ENCODE data around the gene RASEF. TPM values are rescaled to one million over a fixed set of nuclear protein-coding genes. Genes with fewer than 3 reads are reported as not detected.

The RASEF gene
- total RNA-seq, 1 experiment from 2014 or later = 0.12 TPM

DNA sequence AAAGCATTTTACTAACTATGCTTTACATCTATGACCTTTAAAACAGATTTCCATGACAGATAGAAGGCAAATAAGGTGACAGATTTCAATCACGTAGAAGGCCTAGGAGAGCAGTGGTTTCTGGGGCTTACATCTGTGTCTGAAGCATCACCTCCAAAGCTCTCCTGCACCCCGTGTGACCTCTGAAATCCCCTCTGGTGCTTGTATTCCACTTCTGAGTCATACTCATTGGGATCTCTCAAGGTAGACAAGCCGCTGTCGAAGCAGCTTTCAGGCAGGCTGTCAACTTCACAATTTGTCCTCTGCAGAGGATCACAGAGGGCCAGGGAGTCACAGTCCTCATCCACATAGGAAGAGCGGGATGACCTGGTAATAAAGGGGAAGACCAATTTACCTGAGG is 62.2 kb downstream of the RASEF start:
- intact Hi-C loops (cut with micrococcal nuclease) = no loop called here
- H3K4me3 ChIP-seq (replicated peaks in 1 of 2; ENCODE audit: low read depth in 1 of 2, low read length in 2 of 2) = no peak overlapping the region
- BruUV-seq (replicated peaks) = no TSS peak
- no peak for ATAC-seq
- RAD21 ChIA-PET (ENCODE audit: low non-redundant PET in 1 of 2, low total read pairs in 2 of 2, uncharacterized antibody in 2 of 2, unreplicated experiment in 2 of 2) = no interaction called here
- no peak overlapping the region for H3K4me2 ChIP-seq (ENCODE audit: low read length)
- no peaks in the 10 kb centered on the region for H3K79me2 ChIP-seq (ENCODE audit: insufficient read depth, low read length)
- H3K9me3 ChIP-seq (ENCODE audit: control insufficient read depth in 1 of 2, insufficient read depth in 1 of 2, low read depth in 1 of 2, low read length in 2 of 2) = no peaks in the 10 kb centered on the region
- DNase-seq (ENCODE audit: low read depth, low spot score) = no peak
- TF ChIP-seq CEBPB (IDR thresholded peaks at IDR 0.05; ENCODE audit: low read depth) (no peak), JUND (IDR thresholded peaks at IDR 0.05) (no peak), EZH2 (IDR thresholded peaks at IDR 0.05) (no peak), ZNF274 (IDR thresholded peaks at IDR 0.05; ENCODE audit: low read depth, low read length) (no peak)
- TF ChIP-seq, protein P1, sequence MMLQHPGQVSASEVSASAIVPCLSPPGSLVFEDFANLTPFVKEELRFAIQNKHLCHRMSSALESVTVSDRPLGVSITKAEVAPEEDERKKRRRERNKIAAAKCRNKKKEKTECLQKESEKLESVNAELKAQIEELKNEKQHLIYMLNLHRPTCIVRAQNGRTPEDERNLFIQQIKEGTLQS (IDR thresholded peaks at IDR 0.05) = no peak
- TF ChIP-seq, protein P2, sequence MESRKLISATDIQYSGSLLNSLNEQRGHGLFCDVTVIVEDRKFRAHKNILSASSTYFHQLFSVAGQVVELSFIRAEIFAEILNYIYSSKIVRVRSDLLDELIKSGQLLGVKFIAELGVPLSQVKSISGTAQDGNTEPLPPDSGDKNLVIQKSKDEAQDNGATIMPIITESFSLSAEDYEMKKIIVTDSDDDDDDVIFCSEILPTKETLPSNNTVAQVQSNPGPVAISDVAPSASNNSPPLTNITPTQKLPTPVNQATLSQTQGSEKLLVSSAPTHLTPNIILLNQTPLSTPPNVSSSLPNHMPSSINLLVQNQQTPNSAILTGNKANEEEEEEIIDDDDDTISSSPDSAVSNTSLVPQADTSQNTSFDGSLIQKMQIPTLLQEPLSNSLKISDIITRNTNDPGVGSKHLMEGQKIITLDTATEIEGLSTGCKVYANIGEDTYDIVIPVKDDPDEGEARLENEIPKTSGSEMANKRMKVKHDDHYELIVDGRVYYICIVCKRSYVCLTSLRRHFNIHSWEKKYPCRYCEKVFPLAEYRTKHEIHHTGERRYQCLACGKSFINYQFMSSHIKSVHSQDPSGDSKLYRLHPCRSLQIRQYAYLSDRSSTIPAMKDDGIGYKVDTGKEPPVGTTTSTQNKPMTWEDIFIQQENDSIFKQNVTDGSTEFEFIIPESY (IDR thresholded peaks at IDR 0.05; ENCODE audit: extremely low read depth, insufficient replicate concordance, low read length) = no peak
- POLR2A ChIA-PET = no interaction called here
- H2AFZ ChIP-seq (ENCODE audit: low read depth, low read length, poor library complexity, severe bottlenecking) = no peak overlapping the region
- no peaks in the 10 kb centered on the region for H3K36me3 ChIP-seq (ENCODE audit: control insufficient read depth in 1 of 2, insufficient read depth in 2 of 2, low read length in 2 of 2)
- no peaks in the 10 kb centered on the region for H3K27me3 ChIP-seq (ENCODE audit: insufficient read depth, low read length)
- H3K4me1 ChIP-seq (ENCODE audit: control insufficient read depth in 1 of 2, insufficient read depth in 2 of 2, low read length in 2 of 2) = no peaks in the 10 kb centered on the region
- H3K9ac ChIP-seq (ENCODE audit: low read length) = no peak overlapping the region
- H3K9me2 ChIP-seq (ENCODE audit: insufficient read depth) = no peaks in the 10 kb centered on the region
- CTCF ChIA-PET = no interaction called here
- H3K27ac ChIP-seq (ENCODE audit: low read depth, low read length) = no peak overlapping the region
- no peaks in the 10 kb centered on the region for H4K20me1 ChIP-seq (ENCODE audit: insufficient read depth)

DNA sequence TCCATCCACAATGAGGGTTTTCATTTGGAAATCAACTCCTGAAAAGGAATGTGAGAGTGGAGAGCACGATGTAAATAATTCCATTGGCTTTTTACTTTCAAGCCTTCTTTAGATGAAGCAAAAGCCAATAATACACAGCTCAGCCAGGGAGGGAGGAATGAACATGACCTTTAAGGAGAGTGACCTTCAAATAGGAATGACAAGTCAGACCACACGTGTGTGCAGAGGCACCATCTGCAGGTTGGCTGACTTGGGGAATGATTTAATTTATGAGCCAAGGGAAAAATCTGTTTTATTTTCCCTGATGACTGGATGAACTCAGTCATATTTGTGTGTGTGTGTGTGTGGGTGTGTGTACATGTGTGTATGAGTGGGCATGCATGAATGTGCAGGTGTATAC is 64.5 kb downstream of the RASEF start:
- Histone ChIP-seq H3K9me2 (ENCODE audit: insufficient read depth) (no peaks in the 10 kb centered on the region), H3K9ac (ENCODE audit: low read length) (no peak overlapping the region), H3K4me1 (ENCODE audit: control insufficient read depth in 1 of 2, insufficient read depth in 2 of 2, low read length in 2 of 2) (no peaks in the 10 kb centered on the region), H4K20me1 (ENCODE audit: insufficient read depth) (no peaks in the 10 kb centered on the region), H3K27me3 (ENCODE audit: insufficient read depth, low read length) (no peaks in the 10 kb centered on the region), H3K9me3 (ENCODE audit: control insufficient read depth in 1 of 2, insufficient read depth in 1 of 2, low read depth in 1 of 2, low read length in 2 of 2) (no peaks in the 10 kb centered on the region), H3K27ac (ENCODE audit: low read depth, low read length) (no peak overlapping the region), H2AFZ (ENCODE audit: low read depth, low read length, poor library complexity, severe bottlenecking) (no peak overlapping the region), H3K4me3 (replicated peaks in 1 of 2; ENCODE audit: low read depth in 1 of 2, low read length in 2 of 2) (no peak overlapping the region), H3K79me2 (ENCODE audit: insufficient read depth, low read length) (no peaks in the 10 kb centered on the region), H3K36me3 (ENCODE audit: control insufficient read depth in 1 of 2, insufficient read depth in 2 of 2, low read length in 2 of 2) (no peaks in the 10 kb centered on the region), H3K4me2 (ENCODE audit: low read length) (no peak overlapping the region)
- ChIA-PET RAD21 (ENCODE audit: low non-redundant PET in 1 of 2, low total read pairs in 2 of 2, uncharacterized antibody in 2 of 2, unreplicated experiment in 2 of 2) (no interaction called here), CTCF (no interaction called here), POLR2A (no interaction called here)
- DNase-seq (ENCODE audit: low read depth, low spot score) (no peak), ATAC-seq (no peak)
- intact Hi-C loops (cut with micrococcal nuclease) = no loop called here
- BruUV-seq (replicated peaks) = no TSS peak
- TF ChIP-seq, protein P3, sequence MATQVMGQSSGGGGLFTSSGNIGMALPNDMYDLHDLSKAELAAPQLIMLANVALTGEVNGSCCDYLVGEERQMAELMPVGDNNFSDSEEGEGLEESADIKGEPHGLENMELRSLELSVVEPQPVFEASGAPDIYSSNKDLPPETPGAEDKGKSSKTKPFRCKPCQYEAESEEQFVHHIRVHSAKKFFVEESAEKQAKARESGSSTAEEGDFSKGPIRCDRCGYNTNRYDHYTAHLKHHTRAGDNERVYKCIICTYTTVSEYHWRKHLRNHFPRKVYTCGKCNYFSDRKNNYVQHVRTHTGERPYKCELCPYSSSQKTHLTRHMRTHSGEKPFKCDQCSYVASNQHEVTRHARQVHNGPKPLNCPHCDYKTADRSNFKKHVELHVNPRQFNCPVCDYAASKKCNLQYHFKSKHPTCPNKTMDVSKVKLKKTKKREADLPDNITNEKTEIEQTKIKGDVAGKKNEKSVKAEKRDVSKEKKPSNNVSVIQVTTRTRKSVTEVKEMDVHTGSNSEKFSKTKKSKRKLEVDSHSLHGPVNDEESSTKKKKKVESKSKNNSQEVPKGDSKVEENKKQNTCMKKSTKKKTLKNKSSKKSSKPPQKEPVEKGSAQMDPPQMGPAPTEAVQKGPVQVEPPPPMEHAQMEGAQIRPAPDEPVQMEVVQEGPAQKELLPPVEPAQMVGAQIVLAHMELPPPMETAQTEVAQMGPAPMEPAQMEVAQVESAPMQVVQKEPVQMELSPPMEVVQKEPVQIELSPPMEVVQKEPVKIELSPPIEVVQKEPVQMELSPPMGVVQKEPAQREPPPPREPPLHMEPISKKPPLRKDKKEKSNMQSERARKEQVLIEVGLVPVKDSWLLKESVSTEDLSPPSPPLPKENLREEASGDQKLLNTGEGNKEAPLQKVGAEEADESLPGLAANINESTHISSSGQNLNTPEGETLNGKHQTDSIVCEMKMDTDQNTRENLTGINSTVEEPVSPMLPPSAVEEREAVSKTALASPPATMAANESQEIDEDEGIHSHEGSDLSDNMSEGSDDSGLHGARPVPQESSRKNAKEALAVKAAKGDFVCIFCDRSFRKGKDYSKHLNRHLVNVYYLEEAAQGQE (IDR thresholded peaks at IDR 0.05; ENCODE audit: low read depth) = no peak
- TF ChIP-seq ELF1 (IDR thresholded peaks at IDR 0.05; ENCODE audit: borderline replicate concordance, low read depth) (no peak), SP1 (IDR thresholded peaks at IDR 0.05; ENCODE audit: low read depth) (no peak), RAD21 (IDR thresholded peaks at IDR 0.05; ENCODE audit: low read depth) (no peak), EZH2 (IDR thresholded peaks at IDR 0.05) (no peak), POLR2AphosphoS5 (IDR thresholded peaks at IDR 0.05; ENCODE audit: low read depth, low read length) (no peak)
- TF ChIP-seq, protein P2 (IDR thresholded peaks at IDR 0.05; ENCODE audit: extremely low read depth, insufficient replicate concordance, low read length) = no peak
